H1 (cell line): ENCODE measurements around the gene PDE1A.

ENCODE experiments used
- CREB1 ChIP-seq: IDR thresholded peaks from 2 replicates; pipeline ENCODE4 v1.6.1; 2012; ENCODE audit warnings: inconsistent platforms
- TCF12 ChIP-seq: IDR thresholded peaks from 2 replicates; pipeline ENCODE4 v1.6.1; 2011; ENCODE audit warnings: low read depth, mild to moderate bottlenecking, low read length
- YY1 ChIP-seq: IDR thresholded peaks from 2 replicates; pipeline ENCODE4 v1.6.1; 2011; ENCODE audit warnings: low read depth, mild to moderate bottlenecking, low read length
- ZNF274 ChIP-seq: IDR thresholded peaks from 2 replicates; pipeline ENCODE4 v1.7.0; 2012; ENCODE audit warnings: low read length, borderline replicate concordance; ENCODE audit errors: extremely low read depth

DNA sequence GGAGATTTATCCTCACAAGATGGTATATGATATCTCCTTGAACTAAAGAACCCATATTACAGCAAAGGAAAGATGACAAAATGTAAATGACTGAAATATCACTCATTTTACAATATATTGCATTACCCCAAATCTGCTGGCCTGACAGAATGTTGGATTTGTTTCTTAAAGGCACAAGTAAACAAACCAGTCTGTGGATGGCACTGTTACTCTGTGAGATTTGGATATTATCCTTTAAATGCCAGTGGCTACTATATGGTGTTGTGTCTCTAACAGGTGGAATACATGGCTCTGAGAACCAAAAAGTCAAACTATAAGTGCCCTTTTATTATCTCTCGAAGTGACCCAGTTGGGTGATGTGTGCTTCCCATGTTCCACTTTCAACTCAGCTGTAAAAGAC lies 125.7 kb downstream of the PDE1A start:
- TF ChIP-seq YY1: no peak
- TF ChIP-seq TCF12: no peak
- TF ChIP-seq ZNF274: no peak
- no peak for TF ChIP-seq CREB1
